H1 (cell line): Measurements from ENCODE around the gene PARP15. TPM values are rescaled to one million over a fixed set of nuclear protein-coding genes. Genes with fewer than 3 reads are reported as not detected.

Source experiments
- CBX8 ChIP-seq: fragments of 300-800, 300-1000 bp; sonication (generic); IDR thresholded peaks from 2 replicates; pipeline ENCODE4 v1.7.1; 2016; ENCODE audit warnings: low read depth, low read length, borderline replicate concordance
- CHD1 ChIP-seq: IDR thresholded peaks from 2 replicates; pipeline ENCODE4 v1.6.1; 2012; ENCODE audit warnings: low read depth, low read length, improper control_type of control experiment
- CHD2 ChIP-seq: IDR thresholded peaks from 2 replicates; pipeline ENCODE4 v1.6.1; 2012; ENCODE audit warnings: low read length, improper control_type of control experiment
- CHD7 ChIP-seq: fragments of 300-600 bp; sonication (generic); IDR thresholded peaks from 2 replicates; pipeline ENCODE4 v1.7.1; 2012; ENCODE audit warnings: low read length, moderate library complexity, mild to moderate bottlenecking, inconsistent platforms; ENCODE audit not compliant: insufficient replicate concordance
- EGR1 ChIP-seq: IDR thresholded peaks from 2 replicates; pipeline ENCODE4 v1.6.1; 2011; ENCODE audit warnings: low read depth, low read length, borderline replicate concordance
- GTF2F1 ChIP-seq: IDR thresholded peaks from 2 replicates; pipeline ENCODE4 v1.6.1; 2012; ENCODE audit warnings: low read depth, low read length, improper control_type of control experiment, borderline replicate concordance
- KDM4A ChIP-seq: IDR thresholded peaks from one replicate; pipeline ENCODE4 v1.7.1; 2012; ENCODE audit warnings: low read depth, mild to moderate bottlenecking, moderate library complexity, low read length, inconsistent platforms; ENCODE audit not compliant: severe bottlenecking
- NRF1 ChIP-seq: IDR thresholded peaks from 2 replicates; pipeline ENCODE4 v1.6.1; 2011; ENCODE audit warnings: mild to moderate bottlenecking, low read depth, low read length, improper control_type of control experiment
- polyA plus RNA-seq, 7 experiments: library from polyadenylated mRNA; depleted of rRNA in 3 of 7; stranded (reverse) in 5 of 7; unstranded in 2 of 7; fragments of >200 nt in 5 of 7; fragments of 200-250 nt in 2 of 7; gene quantifications; 1 replicate in 5 of 7; 2 replicates in 1 of 7; 4 replicates in 1 of 7; pipeline versions ENCODE4 v1.2.1 to v1.2.3, GENCODE V29; 2011 to 2013; ENCODE audit warnings: missing spikeins in 2 of 7, mixed read lengths in 2 of 7
- total RNA-seq: library from RNA; stranded (reverse); fragmentation: NEBNext Ultra II Directional; extraction: Animal tissue kit (Norgen Biotek cat#: 25700); gene quantifications from 2 replicates; pipeline ENCODE4 v1.2.1, GENCODE V29; 2021

The PARP15 gene
- total and polyA plus RNA-seq, 2 of the 8 experiments (the other 6 are each of a cell fraction or from before 2014, with no cell fraction given), result 0.37 to 0.45 TPM

- TF ChIP-seq CHD7 (no peak), NRF1 (no peak), CHD1 (no peak), GTF2F1 (no peak), CHD2 (no peak), KDM4A (peak; percentile 94), EGR1 (no peak), CBX8 (no peak)
These were observed 103.2 kb downstream of the PARP15 start, which contains the start of gene PARP14 (continued) for GRCh38 chr3:122680475-122681283.
